ENCODE results near the gene VPS11.

GRCh38 chr11:119051440-119052162 lies 16.0 kb upstream of the VPS11 start:
- no peak for TF ChIP-seq CTCF (IDR thresholded peaks at IDR 0.05)
- no peak for TF ChIP-seq POLR2A (IDR thresholded peaks at IDR 0.05)

All from heart left ventricle (tissue), 13 donors.